Stomach (tissue), 9 donors: ENCODE measurements around the gene GDF9. TPM values are rescaled to one million over a fixed set of nuclear protein-coding genes. Genes with fewer than 3 reads are reported as not detected.

ENCODE experiments used
- DNase-seq, 2 donors: peaks; one replicate each; pipeline versions ENCODE4 v3.0.0 to v3.0.0-alpha.2; 2013 to 2019
- H3K27ac ChIP-seq, 5 donors: fragments of 200-600 bp in 4 of 5; sonication (generic) in 4 of 5; one replicate each; pipeline ENCODE4 v1.5.1; 2013 to 2019; ENCODE audit warnings: mild to moderate bottlenecking in 1 of 5, moderate library complexity in 1 of 5
- H3K27me3 ChIP-seq, 3 donors: fragments of 200-600 bp; sonication (generic); one replicate each; pipeline ENCODE4 v1.5.1; 2017 to 2019; ENCODE audit warnings: mixed run types in 1 of 3
- H3K36me3 ChIP-seq, 4 donors: fragments of 200-600 bp; sonication (generic); 1 replicate in 3 of 4; 2 replicates in 1 of 4; pipeline ENCODE4 v1.5.1; 2016 to 2019
- H3K4me1 ChIP-seq, 4 donors: fragments of 200-600 bp; sonication (generic); one replicate each; pipeline ENCODE4 v1.5.1; 2016 to 2019
- H3K4me3 ChIP-seq, 4 donors: fragments of 200-600 bp; sonication (generic) in 3 of 4; one replicate each; pipeline ENCODE4 v1.5.1; 2016 to 2019; ENCODE audit warnings: mild to moderate bottlenecking in 1 of 4
- H3K9me3 ChIP-seq, 4 donors: fragments of 200-600 bp; sonication (generic); one replicate each; pipeline ENCODE4 v1.5.1; 2016 to 2019
- CTCF ChIP-seq, 7 experiments: fragments of 450-650 bp in 4 of 7; fragments of 200-600 bp in 3 of 7; sonication (generic) in 3 of 7; IDR thresholded peaks; one replicate each; pipeline ENCODE4 v1.5.1; 2016 to 2019; ENCODE audit warnings: antibody characterized with exemption in 7 of 7, control low read depth in 2 of 7, mild to moderate bottlenecking in 1 of 7
- EP300 ChIP-seq: sonication (generic); formaldehyde crosslinking; IDR thresholded peaks from one replicate; pipeline ENCODE4 v1.6.1; 2017; ENCODE audit warnings: antibody characterized with exemption
- POLR2A ChIP-seq, 4 donors: fragments of 450-650 bp; IDR thresholded peaks; one replicate each; pipeline ENCODE4 v1.6.1; 2016; ENCODE audit warnings: antibody characterized with exemption in 4 of 4, control low read depth in 2 of 4, mild to moderate bottlenecking in 1 of 4, moderate library complexity in 1 of 4
- POLR2AphosphoS5 ChIP-seq, 3 donors: sonication (generic); formaldehyde crosslinking; IDR thresholded peaks; one replicate each; pipeline ENCODE4 v1.6.1; 2016; ENCODE audit warnings: antibody characterized with exemption in 3 of 3
- WGBS, 5 donors: extraction: QIAGEN DNeasy Blood & Tissue Kit in 3 of 5; methylation state at CpG; one replicate each; pipeline versions ENCODE4 v1.1.5 to v1.1.7; 2013 to 2018; 5-methylcytosine and 5-hydroxymethylcytosine counted together
- intact Hi-C: fragments of 100-400 bp; cut with DNase I; formaldehyde crosslinking; loops from one replicate; pipeline ENCODE4 v1.15.1; 2023; ENCODE audit warnings: low total_unique reads
- polyA plus RNA-seq, 3 donors: library from polyadenylated mRNA; stranded (reverse); fragments of 200-250 nt; gene quantifications; one replicate each; pipeline ENCODE4 v1.2.3, GENCODE V29; 2013
- total RNA-seq, 5 donors: library from RNA; depleted of rRNA; stranded (reverse); fragments of >200 nt; gene quantifications; one replicate each; pipeline versions ENCODE4 v1.1.0 to v1.2.3, GENCODE V29; 2014 to 2016
- donor health status: healthy with polysubstance abuse.
- donor health status: Bipolar disorder and iron deficiency.
- donor health status: healthy.

Gene GDF9
- total and polyA plus RNA-seq, 8 donors = 0.25 to 4.4 (median 1.1) TPM; not detected in 4

- H3K27me3 ChIP-seq = peaks cover 5 to 53% (median 24%) of the 10 kb centered on the region in 3 donors
- no peak overlapping the region for H3K27ac ChIP-seq
- intact Hi-C loops = no loop called here
- H3K4me3 ChIP-seq = no peak overlapping the region
- no peak for DNase-seq
- H3K4me1 ChIP-seq = peaks cover 24 to 52% (median 33%) of the 10 kb centered on the region in 4 donors
- 66 to 77% (median 71%) methylated on average over 2 of the region's 2 CpGs for WGBS, 5 donors
- H3K36me3 ChIP-seq = no peaks in the 10 kb centered on the region
- TF ChIP-seq EP300 (no peak), POLR2AphosphoS5 (IDR thresholded peaks at IDR 0.05) (no peak), POLR2A (IDR thresholded peaks at IDR 0.05) (no peak)
- H3K9me3 ChIP-seq = no peaks in the 10 kb centered on the region
These were observed 50.2 kb downstream of the GDF9 start for GRCh38 chr5:132816083-132816482.

- peaks cover 5 to 59% (median 29%) of the 10 kb centered on the region in 3 donors for H3K27me3 ChIP-seq
- WGBS, 5 donors = 85 to 96% (median 89%) methylated on average over 1 of the region's 1 CpG
- H3K9me3 ChIP-seq = no peaks in the 10 kb centered on the region
- no peak overlapping the region for H3K4me3 ChIP-seq
- TF ChIP-seq POLR2A (IDR thresholded peaks at IDR 0.05) (no peak), CTCF (IDR thresholded peaks at IDR 0.05) (no peak), POLR2AphosphoS5 (IDR thresholded peaks at IDR 0.05) (no peak), EP300 (no peak)
- H3K36me3 ChIP-seq = no peaks in the 10 kb centered on the region
- H3K27ac ChIP-seq = no peak overlapping the region
- intact Hi-C loops = no loop called here
- DNase-seq = no peak
- peaks cover 24 to 55% (median 33%) of the 10 kb centered on the region in 4 donors for H3K4me1 ChIP-seq
These were observed 50.8 kb downstream of the GDF9 start for GRCh38 chr5:132815454-132815853.

DNA sequence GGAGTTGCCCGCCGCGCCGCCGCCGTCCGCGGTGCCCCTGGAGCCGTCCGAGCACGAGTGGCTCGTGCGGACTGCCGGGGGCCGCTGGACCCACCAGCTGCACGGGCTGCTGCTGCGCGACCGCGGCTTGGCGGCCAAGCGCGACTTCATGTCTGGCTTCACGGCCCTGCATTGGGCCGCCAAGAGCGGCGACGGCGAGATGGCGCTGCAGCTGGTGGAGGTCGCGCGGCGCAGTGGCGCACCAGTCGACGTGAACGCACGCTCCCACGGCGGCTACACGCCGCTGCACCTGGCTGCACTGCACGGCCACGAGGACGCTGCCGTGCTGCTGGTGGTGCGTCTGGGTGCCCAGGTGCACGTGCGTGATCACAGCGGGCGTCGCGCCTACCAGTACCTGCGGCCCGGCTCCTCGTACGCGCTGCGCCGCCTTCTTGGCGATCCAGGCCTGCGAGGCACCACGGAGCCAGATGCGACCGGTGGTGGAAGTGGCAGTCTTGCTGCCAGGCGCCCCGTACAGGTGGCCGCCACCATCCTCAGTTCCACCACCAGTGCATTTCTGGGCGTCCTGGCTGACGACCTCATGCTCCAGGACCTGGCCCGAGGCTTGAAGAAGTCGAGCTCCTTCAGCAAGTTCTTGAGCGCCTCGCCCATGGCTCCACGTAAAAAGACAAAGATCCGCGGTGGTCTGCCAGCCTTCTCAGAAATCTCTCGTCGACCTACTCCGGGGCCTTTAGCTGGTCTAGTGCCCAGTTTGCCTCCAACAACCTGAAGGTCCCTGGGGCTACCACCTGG is 51.6 kb downstream of the GDF9 start:
- H3K4me3 ChIP-seq = peak overlapping the region; percentile 52 to 65 (median 56)
- intact Hi-C loops = no loop called here
- no peaks in the 10 kb centered on the region for H3K36me3 ChIP-seq
- peaks cover 17 to 55% (median 31%) of the 10 kb centered on the region in 4 donors for H3K4me1 ChIP-seq
- peak in 1 of 2 donors; percentile 24 for DNase-seq
- WGBS, 5 donors = 58 to 80% (median 68%) methylated on average over 49 to 81 of the region's 81 CpGs
- peak overlapping the region; percentile 81 to 90 (median 84) for H3K27ac ChIP-seq
- no peaks in the 10 kb centered on the region for H3K9me3 ChIP-seq
- H3K27me3 ChIP-seq = peaks cover 5 to 62% (median 29%) of the 10 kb centered on the region in 3 donors
- TF ChIP-seq POLR2AphosphoS5 (IDR thresholded peaks at IDR 0.05) (no peak), CTCF (IDR thresholded peaks at IDR 0.05) (no peak), EP300 (no peak), POLR2A (IDR thresholded peaks at IDR 0.05) (no peak)

- peaks cover 16 to 49% (median 34%) of the 10 kb centered on the region in 4 donors for H3K4me1 ChIP-seq
- peak overlapping the region; percentile 81 to 90 (median 84) for H3K27ac ChIP-seq
- peak overlapping the region; percentile 52 to 65 (median 56) for H3K4me3 ChIP-seq
- no peaks in the 10 kb centered on the region for H3K36me3 ChIP-seq
- intact Hi-C loops = no loop called here
- H3K27me3 ChIP-seq = peaks cover 5 to 54% (median 29%) of the 10 kb centered on the region in 3 donors
- TF ChIP-seq CTCF (IDR thresholded peaks at IDR 0.05) = no peak
- no peak for TF ChIP-seq POLR2A (IDR thresholded peaks at IDR 0.05)
- no peak for TF ChIP-seq EP300
- no peak for TF ChIP-seq POLR2AphosphoS5 (IDR thresholded peaks at IDR 0.05)
- peak; percentile 65 to 75 for DNase-seq
- H3K9me3 ChIP-seq = no peaks in the 10 kb centered on the region
- WGBS, 5 donors = 1 to 5% (median 4%) methylated on average over 24 to 109 of the region's 110 CpGs
These were observed 52.4 kb downstream of the GDF9 start for GRCh38 chr5:132813599-132814502.
